HG03439 (cell line): Measurements from ENCODE around the gene BSCL2.
"Not testable (repeated sequence)": the region's sequence is repeated elsewhere in the genome, so short reads cannot be mapped to it uniquely, and the experiment has no call there.

Experiments used
- ATAC-seq: cut with Tn5 transposase; IDR thresholded peaks from one replicate; pipeline ENCODE4 v1.9.1; 2021; ENCODE audit warnings: mild to moderate bottlenecking, moderate library complexity; ENCODE audit not compliant: unreplicated experiment

Gene BSCL2

GRCh38 chr11:62688491-62688890 lies 18.7 kb downstream of the BSCL2 start:
- no peak for ATAC-seq

- ATAC-seq, result no peak
These were observed 19.5 kb downstream of the BSCL2 start for GRCh38 chr11:62687508-62688396.

DNA sequence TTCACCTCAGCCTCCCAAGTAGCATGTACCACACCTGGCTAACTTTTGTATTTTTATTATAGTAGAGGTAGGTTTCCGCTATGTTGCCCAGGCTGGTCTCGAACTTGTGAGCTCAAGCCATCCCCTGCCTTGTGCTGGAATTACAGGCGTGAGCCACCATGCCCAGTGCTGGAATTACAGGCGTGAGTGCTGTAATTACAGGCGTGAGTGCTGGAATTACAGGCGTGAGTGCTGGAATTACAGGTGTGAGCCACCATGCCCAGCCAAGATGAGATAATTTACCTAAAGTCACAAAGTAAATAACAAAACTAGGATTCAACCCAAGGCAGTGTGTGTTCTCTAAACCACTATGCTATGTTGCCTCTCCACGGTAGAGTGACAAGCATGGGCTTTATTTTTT lies 24.7 kb downstream of the BSCL2 start:
- ATAC-seq, result no peak

GRCh38 chr11:62680825-62681240 lies 26.4 kb downstream of the BSCL2 start:
- ATAC-seq, result peak; percentile 48

- ATAC-seq, result peak; percentile 60
These were observed 28.2 kb downstream of the BSCL2 start, which contains the start of gene UBXN1 for GRCh38 chr11:62678770-62679696. TSS of gene UBXN1 (minus strand) at chr11:62679073. CDS start at chr11:62678923, 150 bp downstream.

DNA sequence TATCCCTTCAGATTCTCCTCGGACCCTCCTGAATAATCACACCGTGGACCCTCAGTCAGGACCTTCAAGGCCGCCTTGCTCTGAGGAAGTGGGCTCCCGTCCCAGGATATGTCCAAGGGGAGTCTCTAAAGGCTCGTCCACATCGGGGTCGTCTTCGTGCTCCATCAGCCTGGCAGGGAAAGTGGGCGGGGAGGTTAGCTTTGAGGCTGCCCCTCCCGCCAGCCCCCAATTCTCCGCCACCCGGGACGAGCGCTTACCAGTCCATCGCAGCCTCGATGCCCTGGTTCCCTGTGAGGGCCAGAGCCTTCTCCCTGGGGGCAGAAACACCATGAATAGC lies 28.8 kb downstream of the BSCL2 start:
- peak; percentile 3 for ATAC-seq

GRCh38 chr11:62677714-62678113 lies 29.5 kb downstream of the BSCL2 start:
- no peak for ATAC-seq

DNA sequence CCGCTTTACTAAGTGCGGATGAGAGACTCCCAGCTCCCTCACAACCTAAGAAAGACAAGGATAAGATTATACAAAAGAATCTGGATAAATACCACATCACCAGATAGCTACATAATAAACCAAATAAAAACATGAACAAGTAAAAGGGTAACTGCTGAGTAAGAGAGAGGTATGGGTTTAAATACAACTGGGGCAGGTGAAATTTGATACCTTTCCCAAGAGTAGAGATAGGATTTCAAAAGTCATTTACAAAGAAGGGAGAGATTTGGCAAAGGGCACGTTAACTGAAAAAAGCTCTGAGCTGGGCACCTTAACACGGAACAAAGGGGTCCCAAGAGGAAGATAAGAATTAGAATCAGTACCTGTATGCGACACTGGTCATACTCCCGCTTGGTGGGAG lies 30.1 kb downstream of the BSCL2 start:
- no peak for ATAC-seq

- no peak for ATAC-seq
These were observed 30.5 kb downstream of the BSCL2 start for GRCh38 chr11:62676698-62677097.

DNA sequence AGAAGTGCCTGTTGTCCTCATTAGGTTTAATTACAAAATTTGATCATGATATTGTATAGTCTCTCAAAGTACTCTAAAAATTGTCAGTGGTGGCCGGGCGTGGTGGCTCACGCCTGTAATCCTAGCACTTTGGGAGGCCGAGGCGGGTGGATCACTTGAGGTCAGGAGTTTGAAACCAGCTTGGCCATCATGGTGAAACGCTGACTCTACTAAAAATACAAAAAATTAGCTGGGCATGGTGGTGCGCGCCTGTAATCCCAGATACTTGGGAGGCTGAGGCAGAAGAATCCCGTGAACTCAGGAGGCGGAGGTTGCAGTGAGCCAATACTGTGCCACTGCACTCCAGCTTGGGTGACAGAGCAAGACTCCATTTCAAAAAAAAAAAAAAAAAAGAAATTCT lies 31.8 kb downstream of the BSCL2 start:
- not testable (repeated sequence) for ATAC-seq

DNA sequence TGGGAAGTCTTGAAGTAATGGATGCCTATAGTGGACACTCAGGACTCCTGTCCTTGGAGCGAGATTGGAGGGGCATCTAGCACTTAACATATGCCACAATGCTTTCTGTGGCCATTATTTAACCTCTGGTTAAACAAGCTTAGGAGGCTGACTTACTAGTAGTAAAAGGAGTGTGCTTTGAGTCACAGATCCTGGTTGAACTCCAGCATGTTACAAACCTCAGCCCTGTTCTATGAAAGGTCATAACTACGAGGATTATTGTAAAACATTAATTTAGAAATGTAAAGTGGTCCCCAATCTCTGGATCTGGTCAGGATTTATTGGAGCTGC lies 34.1 kb downstream of the BSCL2 start:
- ATAC-seq, result no peak

- ATAC-seq, result peak; percentile 50
These were observed 35.4 kb downstream of the BSCL2 start, which contains the start of the genes LBHD1 and UQCC3 for GRCh38 chr11:62671608-62672389. TSS of gene LBHD1 (minus strand) at chr11:62672267. CDS start at chr11:62670031, 2,236 bp downstream. TSS of gene UQCC3 (plus strand) at chr11:62671673. CDS start at chr11:62671746, 73 bp downstream.

DNA sequence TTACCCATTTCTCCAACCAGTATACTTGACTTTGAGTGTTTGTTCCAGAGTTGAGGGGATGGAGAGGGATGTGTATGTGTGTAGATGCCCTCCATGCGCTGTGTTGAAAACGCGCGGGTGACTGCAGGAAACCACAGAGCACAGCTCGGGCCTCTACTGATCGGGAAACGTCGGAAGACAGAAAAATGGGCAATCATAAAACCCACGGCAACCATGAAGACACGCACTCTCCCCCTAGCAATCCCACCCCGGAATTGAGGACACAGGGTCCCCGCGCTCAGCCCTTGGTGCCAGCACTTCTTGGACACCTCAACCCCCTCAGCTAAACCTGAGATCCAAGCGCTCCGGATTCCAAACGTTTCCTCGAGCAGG lies 36.0 kb downstream of the BSCL2 start:
- peak; percentile 6 for ATAC-seq

- no peak for ATAC-seq
These were observed 37.6 kb downstream of the BSCL2 start for GRCh38 chr11:62669420-62670161.

GRCh38 chr11:62667460-62667859 lies 39.8 kb downstream of the BSCL2 start:
- ATAC-seq, result no peak

DNA sequence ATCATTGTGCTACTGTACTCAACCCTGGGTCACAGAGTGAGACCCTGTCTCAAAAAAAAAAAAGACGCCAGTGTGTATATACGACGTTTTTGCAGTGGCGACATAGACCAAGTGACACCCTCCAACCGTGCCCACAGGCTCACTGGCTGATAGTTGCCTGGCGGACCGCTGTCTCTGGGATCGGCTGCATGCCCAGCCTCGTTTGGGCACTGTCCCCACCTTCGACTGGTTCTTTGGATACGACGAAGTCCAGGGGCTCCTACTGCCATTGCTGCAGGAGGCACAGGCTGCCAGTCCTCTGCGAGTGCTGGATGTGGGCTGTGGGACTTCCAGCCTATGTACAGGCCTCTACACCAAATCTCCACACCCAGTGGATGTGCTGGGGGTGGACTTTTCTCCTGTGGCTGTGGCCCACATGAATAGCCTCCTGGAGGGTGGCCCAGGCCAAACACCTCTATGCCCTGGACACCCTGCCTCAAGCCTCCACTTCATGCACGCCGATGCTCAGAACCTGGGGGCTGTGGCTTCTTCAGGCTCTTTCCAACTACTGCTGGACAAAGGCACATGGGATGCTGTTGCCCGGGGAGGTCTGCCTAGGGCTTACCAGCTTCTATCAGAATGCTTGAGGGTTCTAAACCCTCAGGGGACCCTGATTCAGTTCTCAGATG lies 40.8 kb downstream of the BSCL2 start:
- ATAC-seq, result no peak

DNA sequence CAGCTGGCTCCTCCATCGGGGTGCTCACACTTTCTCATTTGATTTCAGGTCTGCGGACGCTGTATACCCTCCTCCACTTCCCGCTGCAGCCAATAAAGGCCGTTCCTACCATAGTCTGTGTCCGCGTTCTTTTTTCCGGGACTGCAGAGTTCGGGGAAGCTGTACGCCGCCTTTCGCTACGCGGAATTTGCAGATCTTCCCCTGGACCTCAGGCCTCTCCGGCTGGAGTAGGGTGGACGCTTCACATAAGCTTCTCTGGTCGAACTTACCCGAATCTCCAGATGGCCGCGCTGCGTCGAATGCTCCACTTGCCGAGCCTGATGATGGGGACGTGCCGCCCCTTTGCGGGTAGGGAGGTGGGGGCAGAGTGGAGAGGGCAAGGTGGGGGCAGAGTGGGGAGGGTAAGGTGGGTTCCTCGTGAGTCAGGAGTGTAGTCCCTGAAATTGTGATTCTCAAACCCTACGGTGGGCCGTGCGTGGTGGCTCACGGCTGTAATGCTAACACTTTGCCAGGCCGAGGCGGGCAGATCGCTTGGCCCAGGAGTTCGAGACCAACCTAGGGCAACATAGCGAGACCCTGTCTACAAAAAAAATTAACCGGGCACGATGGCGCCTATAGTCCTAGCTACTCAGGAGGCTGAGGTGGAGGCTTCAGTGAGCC lies 41.5 kb downstream of the BSCL2 start:
- ATAC-seq, result peak; percentile 25

DNA sequence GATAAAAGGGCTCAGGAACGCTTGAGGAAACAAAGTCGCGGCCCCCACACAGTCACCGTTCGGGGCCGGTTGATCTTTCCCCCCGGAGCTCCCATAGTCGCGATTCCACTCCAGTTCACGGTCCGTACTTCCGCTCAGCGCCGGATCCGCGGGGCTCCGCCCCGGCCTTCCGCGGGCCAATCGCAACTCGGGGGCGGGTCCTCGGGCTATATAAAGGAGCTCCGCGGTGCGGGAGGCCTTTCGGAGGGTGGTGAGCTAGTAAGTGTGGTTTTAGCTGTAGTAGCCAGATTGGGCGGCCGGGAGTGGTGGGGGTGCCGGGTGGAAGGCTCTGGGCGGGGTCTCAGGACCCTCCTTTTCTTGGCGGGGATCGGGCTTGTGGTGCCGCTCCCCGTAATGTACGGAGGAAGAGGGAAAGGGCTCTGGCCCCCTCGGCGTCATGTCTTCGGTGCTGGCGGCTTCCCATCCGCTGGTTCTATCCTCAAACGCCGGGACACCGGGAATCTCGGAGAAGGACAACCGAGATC lies 42.1 kb downstream of the BSCL2 start, which contains the start of the genes C11orf98 and CSKMT:
TSS of gene C11orf98 (minus strand) at position 136 of the 524 bp plus-strand sequence. CDS start at position 95, 41 bp downstream.
TSS of gene CSKMT (plus strand) at position 238 of the 524 bp plus-strand sequence. CDS start 568 bp downstream, outside the sequence.
- ATAC-seq, result peak; percentile 81
